ENCODE measurements around the gene TMEM145.

DNA sequence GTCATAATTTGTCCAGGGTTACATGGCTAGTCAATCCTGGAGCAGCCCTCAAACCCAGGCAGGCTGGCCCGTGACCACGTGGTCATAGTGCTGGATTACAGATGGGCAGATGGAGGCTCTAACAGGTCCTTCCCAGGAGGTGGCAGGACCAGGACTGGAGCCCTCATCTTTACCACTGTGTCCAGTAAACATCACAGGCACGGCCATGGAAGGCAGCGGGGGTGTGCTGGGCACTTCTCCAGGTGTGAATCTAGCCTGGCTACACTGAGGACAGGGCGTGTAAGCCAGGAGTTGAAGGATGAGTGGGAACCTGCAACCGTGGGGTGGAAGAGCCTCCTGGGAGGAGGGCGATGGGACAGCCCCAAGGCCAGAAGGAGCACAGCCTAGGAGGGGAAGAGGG is 38.0 kb upstream of the TMEM145 start:
- TF ChIP-seq, protein P1, sequence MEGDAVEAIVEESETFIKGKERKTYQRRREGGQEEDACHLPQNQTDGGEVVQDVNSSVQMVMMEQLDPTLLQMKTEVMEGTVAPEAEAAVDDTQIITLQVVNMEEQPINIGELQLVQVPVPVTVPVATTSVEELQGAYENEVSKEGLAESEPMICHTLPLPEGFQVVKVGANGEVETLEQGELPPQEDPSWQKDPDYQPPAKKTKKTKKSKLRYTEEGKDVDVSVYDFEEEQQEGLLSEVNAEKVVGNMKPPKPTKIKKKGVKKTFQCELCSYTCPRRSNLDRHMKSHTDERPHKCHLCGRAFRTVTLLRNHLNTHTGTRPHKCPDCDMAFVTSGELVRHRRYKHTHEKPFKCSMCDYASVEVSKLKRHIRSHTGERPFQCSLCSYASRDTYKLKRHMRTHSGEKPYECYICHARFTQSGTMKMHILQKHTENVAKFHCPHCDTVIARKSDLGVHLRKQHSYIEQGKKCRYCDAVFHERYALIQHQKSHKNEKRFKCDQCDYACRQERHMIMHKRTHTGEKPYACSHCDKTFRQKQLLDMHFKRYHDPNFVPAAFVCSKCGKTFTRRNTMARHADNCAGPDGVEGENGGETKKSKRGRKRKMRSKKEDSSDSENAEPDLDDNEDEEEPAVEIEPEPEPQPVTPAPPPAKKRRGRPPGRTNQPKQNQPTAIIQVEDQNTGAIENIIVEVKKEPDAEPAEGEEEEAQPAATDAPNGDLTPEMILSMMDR (IDR thresholded peaks at IDR 0.05), result no peak
- no peak for TF ChIP-seq POLR2A (IDR thresholded peaks at IDR 0.05)

Data from uterus (tissue), 2 donors.